NOMO-1 treated with dmso at 0.1 percent for 144 hours (cell line): ENCODE results near the gene PASK.

Experiments used
- DNase-seq: peaks from one replicate; lab custom pipeline; 2025; ENCODE audit not compliant: unreplicated experiment; lab: John Stamatoyannopoulos, UW

The PASK gene

GRCh38 chr2:241068942-241069810 is 80.1 kb downstream of the PASK start:
- DNase-seq, result no peak

DNA sequence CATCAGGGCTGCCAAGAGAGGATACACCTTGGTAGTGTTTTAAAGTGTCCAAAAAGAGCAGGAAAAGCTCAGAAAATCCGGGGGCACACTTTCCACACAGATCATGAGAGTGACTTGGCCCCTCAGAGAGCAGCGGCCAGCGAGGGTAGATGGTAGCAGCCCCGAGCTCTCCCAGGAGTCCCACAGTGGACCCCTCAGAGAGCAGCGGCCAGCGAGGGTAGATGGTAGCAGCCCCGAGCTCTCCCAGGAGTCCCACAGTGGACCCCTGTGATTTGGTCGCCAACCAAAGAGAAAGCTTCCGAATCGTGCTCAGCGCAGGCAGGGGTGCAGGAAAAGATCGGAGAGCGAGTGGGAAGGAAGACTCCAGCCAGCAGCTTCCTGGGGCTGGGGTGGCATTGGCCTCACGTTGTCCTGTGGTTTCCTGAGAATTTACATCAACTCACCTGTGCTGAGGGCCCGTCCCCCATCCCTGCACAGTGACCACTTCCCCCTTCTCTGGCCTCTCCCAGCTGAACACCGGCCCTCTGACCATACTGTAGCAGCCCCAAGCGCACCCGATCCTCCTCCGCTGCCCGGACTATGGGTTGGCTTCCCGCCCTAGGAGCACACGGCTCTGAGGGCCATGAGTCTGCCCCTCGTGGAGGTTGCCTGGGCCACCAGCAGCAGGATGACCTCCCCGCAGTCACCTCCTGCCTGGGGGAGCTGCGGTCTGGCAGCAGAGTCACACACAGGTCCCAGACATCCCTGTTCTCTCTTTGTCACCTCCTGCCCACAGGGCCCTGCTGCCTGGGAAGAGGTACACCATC is 80.9 kb downstream of the PASK start:
- DNase-seq, result no peak

DNA sequence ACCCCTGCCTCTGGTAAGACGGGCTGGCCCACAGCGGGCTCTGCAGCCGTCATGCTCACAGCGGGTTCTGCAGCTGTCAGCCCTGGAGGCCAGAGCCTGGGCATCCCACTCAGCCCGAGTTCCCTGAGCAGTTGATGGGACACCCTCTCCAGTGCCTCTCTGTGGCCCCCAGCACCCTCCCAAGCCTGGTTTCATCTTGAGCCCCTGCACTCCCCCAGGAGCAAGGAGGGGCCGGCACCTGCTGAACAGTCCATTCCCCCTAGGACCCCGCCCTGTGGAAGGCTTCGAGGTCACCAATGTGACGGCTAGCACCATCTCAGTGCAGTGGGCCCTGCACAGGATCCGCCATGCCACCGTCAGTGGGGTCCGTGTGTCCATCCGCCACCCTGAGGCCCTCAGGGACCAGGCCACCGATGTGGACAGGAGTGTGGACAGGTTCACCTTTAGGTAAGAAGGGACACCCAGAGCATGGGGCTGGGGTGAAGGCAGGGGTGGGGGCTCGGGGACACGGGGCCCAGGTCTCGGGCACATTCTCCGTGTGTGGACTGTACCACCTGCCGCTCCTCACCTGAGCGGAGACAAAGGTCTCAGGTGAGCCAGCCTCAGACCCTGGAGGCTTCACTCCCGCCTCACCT is 81.7 kb downstream of the PASK start:
- no peak for DNase-seq

GRCh38 chr2:241066893-241067341 is 82.4 kb downstream of the PASK start:
- no peak for DNase-seq

DNA sequence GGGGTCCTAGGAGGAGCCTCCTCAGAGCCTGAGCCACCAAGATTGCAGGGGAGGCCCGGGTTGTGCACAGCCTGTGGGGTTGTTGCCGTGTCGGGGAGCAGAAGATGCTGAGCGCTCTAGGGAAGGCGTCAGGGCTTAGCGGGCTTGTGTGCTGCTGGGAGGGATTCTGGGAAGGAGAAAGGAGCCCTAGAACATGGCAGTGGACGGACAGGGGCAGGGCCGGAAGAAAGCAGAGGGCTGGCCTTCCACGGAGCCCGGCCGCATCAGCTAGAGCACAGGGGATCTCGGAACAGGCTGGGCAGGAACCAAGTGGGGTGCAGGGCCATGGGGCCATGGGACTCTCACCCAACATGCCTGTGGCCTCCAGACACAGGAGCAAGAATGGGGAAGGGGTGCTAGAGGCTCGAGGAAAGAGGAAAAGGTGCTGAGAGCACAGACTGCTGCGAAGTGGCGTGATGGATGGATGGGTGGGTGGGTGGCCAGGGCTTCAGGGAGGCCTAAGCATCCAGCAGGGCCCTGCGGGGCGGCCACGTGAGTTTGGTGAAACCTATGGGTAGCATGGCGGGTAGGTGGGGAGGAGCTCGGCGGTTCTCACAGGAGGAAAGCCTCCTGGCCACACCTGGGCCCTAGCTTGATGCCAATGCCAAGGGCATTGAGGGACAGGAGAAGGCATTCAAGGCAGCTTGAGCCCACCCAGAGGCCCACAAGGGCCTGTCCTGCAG is 82.9 kb downstream of the PASK start:
- no peak for DNase-seq

DNA sequence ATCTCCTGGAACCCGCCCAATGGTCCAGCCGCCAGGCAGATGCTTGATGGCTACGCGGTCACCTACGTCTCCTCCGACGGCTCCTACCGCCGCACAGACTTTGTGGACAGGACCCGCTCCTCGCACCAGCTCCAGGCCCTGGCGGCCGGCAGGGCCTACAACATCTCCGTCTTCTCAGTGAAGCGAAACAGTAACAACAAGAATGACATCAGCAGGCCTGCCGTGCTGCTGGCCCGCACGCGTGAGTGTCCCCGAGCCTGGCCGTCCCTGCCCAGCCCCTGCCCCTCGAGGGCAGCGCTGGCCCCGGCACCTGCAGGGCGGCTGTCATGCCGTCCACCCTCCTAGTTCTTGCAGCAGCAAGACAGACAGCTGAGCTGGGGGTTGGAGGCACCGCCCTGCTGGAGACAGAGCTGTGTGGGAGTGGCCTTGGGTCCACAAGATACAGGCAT is 83.9 kb downstream of the PASK start:
- no peak for DNase-seq

GRCh38 chr2:241064802-241065354 is 84.4 kb downstream of the PASK start:
- no peak for DNase-seq

DNA sequence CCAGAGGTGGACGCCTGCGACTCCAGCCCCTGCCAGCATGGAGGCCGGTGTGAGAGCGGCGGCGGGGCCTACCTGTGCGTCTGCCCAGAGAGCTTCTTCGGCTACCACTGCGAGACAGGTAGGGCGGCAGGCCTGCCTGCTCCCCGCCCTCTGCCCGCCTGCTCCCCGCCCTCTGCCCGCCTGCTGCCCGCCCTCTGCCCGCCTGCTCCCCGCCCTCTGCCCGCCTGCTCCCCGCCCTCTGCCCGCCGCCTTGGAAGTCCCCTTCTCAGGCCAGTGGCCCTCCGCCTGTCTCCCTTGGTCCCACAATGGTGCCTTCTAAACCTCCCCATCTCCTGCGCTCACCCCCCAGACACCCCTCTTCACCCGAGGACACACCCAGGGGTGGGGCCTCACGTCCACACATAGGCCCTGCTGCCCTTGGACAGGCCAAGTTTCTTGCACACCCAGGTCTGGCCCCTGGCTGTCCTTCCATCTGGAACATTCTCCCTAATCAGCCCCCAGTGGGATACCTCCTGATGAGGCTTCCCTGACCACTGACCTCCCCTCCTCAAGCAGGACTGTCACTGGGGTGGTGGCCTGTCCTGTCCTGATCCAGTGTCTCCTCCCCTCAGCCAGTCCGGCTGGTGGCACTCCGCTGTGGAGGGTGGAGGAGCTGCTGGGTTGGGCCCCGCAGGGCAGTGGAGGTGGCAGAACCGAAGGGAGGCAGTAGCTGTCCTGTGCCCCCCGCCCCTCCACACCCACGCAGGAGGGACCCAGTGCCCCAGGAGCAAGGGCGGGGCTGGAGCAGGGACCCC is 85.1 kb downstream of the PASK start:
- no peak for DNase-seq

DNA sequence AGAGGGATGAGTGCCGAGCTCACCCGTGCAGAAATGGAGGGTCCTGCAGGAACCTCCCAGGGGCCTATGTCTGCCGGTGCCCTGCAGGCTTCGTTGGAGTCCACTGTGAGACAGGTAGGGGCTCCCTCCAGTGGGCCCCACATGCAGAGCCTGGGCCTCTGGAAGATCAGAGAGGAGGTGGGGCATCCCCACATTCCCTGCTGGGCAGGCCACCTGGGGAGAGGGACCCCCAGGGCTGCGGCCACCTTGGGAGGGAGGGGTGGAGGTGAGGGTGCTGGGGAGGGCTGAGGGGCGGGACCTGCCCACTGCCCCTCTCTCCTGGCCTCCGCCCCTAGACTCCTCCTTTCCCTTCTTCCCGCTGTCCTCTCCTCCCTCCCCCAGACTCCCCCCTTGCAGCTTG is 85.7 kb downstream of the PASK start:
- DNase-seq, result no peak

DNA sequence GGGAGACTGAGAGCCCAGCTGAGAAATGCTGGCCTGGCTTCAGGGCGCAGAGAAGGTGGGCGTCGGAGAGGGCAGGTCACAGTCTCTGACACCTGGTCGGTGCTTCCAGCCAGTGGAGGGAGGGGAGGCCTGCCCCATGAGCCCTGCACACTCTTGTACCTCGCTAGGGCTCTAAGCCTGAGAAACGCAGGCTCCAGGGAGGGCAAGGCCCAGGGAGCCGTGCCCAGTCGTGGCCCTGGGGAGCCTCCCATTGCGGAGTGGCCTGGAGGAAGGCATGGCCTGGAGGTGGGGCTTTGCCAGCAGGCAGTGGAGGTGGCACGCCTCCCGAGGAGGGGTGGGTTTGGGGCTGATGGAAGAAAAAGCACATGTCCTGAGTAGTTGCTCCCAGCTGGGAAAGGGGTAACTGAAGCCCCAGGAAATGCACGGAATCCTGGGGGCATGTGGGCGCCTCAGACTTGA is 86.2 kb downstream of the PASK start:
- DNase-seq, result no peak

DNA sequence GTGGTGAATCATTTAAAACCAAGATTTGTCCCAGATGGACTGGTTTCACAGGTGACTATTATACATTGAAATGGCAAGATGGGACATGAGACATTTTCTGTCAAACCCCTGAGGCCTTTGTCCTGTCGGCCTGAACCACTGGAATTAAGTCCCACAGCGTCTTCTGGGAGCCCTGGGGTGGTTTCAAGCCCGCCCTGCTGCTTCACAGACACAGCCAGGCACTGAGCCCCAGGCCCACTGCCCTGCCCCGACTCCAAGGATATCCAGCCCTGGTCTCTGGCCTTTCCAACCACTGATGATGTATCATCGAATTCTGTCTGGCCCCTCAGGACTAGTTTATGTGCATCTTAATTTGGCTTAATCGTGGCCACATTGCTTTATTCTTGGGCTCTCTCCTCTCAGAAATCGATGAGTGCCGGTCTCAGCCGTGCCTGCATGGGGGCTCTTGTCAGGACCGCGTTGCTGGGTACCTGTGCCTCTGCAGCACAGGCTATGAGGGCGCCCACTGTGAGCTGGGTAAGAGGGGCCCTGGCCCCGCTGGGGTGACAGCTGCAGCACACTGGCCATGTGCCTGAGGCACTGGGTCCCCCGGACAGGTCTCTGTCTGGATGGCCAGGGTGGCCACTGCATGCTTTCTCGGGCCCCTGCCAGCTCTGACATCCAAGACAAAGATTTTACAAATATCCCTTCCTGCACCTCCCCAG is 86.7 kb downstream of the PASK start:
- DNase-seq, result no peak

GRCh38 chr2:241061275-241061674 is 88.0 kb downstream of the PASK start:
- DNase-seq, result no peak
